Upper lobe of left lung (tissue), 4 donors: ENCODE results near the gene EHF.

ENCODE experiments used
- POLR2A ChIP-seq, 4 donors: fragments of 450-650 bp; IDR thresholded peaks; one replicate each; pipeline ENCODE4 v1.5.1; 2016 to 2017; ENCODE audit warnings: antibody characterized with exemption in 4 of 4, mild to moderate bottlenecking in 2 of 4
- POLR2AphosphoS5 ChIP-seq, 2 donors: sonication (generic); formaldehyde crosslinking; IDR thresholded peaks; one replicate each; pipeline ENCODE4 v1.5.1; 2017; ENCODE audit warnings: antibody characterized with exemption in 2 of 2
- TF ChIP-seq, protein P1 (sequence below), 6 experiments: fragments of 450-650 bp in 4 of 6; fragments of 200-600 bp in 2 of 6; sonication (generic) in 2 of 6; IDR thresholded peaks; one replicate each; pipeline ENCODE4 v1.5.1; 2016 to 2019; ENCODE audit warnings: antibody characterized with exemption in 6 of 6

DNA sequence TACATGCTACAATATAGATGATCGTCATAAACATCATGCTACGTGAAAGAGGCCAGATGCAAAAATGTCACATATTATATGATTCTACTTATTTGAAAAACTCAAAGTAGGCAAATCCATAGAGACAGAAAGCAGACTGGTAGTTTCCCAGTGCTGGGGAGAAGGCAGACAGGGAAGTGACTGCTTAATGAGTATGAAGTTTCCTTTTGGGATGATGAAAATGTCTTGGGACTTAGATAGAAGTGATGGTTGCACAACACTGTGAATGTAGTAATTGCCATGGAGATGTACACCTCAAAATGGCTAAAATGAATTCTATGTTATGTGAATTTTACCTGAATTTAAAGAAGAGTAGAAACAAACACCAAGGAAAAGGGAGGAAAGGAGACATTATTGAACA lies 45.2 kb upstream of the EHF start:
- TF ChIP-seq POLR2AphosphoS5 (IDR thresholded peaks at IDR 0.05) (no peak), POLR2A (IDR thresholded peaks at IDR 0.05) (no peak)
- TF ChIP-seq, protein P1, sequence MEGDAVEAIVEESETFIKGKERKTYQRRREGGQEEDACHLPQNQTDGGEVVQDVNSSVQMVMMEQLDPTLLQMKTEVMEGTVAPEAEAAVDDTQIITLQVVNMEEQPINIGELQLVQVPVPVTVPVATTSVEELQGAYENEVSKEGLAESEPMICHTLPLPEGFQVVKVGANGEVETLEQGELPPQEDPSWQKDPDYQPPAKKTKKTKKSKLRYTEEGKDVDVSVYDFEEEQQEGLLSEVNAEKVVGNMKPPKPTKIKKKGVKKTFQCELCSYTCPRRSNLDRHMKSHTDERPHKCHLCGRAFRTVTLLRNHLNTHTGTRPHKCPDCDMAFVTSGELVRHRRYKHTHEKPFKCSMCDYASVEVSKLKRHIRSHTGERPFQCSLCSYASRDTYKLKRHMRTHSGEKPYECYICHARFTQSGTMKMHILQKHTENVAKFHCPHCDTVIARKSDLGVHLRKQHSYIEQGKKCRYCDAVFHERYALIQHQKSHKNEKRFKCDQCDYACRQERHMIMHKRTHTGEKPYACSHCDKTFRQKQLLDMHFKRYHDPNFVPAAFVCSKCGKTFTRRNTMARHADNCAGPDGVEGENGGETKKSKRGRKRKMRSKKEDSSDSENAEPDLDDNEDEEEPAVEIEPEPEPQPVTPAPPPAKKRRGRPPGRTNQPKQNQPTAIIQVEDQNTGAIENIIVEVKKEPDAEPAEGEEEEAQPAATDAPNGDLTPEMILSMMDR (IDR thresholded peaks at IDR 0.05), result no peak
